H1 (cell line): ENCODE results near the gene RGS9.

Experiments
- EP300 ChIP-seq, 2 experiments: IDR thresholded peaks; 1 replicate in 1 of 2; 2 replicates in 1 of 2; pipeline ENCODE4 v1.6.1; 2011 to 2012; ENCODE audit warnings: low read depth in 2 of 2, low read length in 2 of 2, mild to moderate bottlenecking in 2 of 2, borderline replicate concordance in 1 of 2, inconsistent platforms in 1 of 2, moderate library complexity in 1 of 2
- JUN ChIP-seq: IDR thresholded peaks from 2 replicates; pipeline ENCODE4 v1.6.1; 2011; ENCODE audit warnings: low read depth, mild to moderate bottlenecking, improper control_type of control experiment, low read length
- TF ChIP-seq, protein P1 (sequence below), 3 experiments: IDR thresholded peaks; 1 replicate in 2 of 3; 2 replicates in 1 of 3; pipeline versions ENCODE4 v1.5.1 to v1.6.1; 2011; ENCODE audit warnings: low read length in 3 of 3, mild to moderate bottlenecking in 3 of 3, inconsistent platforms in 2 of 3, low read depth in 1 of 3, moderate library complexity in 1 of 3; ENCODE audit not compliant: insufficient read depth in 1 of 3; ENCODE audit errors: control extremely low read depth in 1 of 3

DNA sequence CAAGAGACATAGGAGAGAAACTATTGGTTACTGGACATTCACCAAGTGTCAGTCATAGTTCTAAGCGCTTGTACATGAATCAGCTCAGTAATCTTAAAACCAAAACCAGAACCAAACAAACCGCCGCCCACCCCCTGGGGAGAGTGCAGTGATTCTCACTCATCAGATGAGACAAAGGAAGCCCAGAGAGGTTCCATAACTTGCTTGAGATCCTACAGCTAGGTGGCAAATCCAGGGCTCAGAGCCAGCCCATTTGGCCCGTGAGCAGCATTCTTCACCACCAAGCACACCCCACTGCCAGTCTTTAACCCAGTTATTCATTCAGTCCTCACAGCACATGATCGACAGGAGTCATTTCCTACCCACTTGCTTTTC, 37.2 kb upstream of the RGS9 start:
- TF ChIP-seq, protein P1, sequence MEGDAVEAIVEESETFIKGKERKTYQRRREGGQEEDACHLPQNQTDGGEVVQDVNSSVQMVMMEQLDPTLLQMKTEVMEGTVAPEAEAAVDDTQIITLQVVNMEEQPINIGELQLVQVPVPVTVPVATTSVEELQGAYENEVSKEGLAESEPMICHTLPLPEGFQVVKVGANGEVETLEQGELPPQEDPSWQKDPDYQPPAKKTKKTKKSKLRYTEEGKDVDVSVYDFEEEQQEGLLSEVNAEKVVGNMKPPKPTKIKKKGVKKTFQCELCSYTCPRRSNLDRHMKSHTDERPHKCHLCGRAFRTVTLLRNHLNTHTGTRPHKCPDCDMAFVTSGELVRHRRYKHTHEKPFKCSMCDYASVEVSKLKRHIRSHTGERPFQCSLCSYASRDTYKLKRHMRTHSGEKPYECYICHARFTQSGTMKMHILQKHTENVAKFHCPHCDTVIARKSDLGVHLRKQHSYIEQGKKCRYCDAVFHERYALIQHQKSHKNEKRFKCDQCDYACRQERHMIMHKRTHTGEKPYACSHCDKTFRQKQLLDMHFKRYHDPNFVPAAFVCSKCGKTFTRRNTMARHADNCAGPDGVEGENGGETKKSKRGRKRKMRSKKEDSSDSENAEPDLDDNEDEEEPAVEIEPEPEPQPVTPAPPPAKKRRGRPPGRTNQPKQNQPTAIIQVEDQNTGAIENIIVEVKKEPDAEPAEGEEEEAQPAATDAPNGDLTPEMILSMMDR (IDR thresholded peaks at IDR 0.05; ENCODE audit: control extremely low read depth in 1 of 3, insufficient read depth in 1 of 3, low read depth in 1 of 3, low read length in 3 of 3), result no peak
- TF ChIP-seq EP300 (IDR thresholded peaks at IDR 0.05; ENCODE audit: borderline replicate concordance in 1 of 2, low read depth in 2 of 2, low read length in 2 of 2) (no peak), JUN (no peak)
